ENCODE data around the gene WDR46. TPM values are rescaled to one million over a fixed set of nuclear protein-coding genes. Genes with fewer than 3 reads are reported as not detected.

Gene WDR46
- total and polyA plus RNA-seq, 2 of the 13 experiments (the other 11 are each of a cell fraction or from before 2014, with no cell fraction given), result 47.4 to 105 TPM

GRCh38 chr6:33289784-33290315, 811 bp upstream of the WDR46 start (continued):
- 0 out of 2 replicates have a peak, but pooled peaks have one; percentile 12 for TF ChIP-seq ZNF607 (CRISPR knock-in tag; IDR thresholded peaks at IDR 0.05; ENCODE audit: borderline replicate concordance)
- no peak for TF ChIP-seq NFYC (CRISPR knock-in tag; IDR thresholded peaks at IDR 0.05)
- TF ChIP-seq ZNF562 (CRISPR knock-in tag; IDR thresholded peaks at IDR 0.05; ENCODE audit: borderline replicate concordance), result no peak
- TF ChIP-seq CREBL2 (CRISPR knock-in tag; IDR thresholded peaks at IDR 0.05; ENCODE audit: borderline replicate concordance), result peak; percentile 25; the same call in 1 of the 2 replicates
- 0 out of 2 replicates have a peak, but pooled peaks have one; percentile 6 for TF ChIP-seq KMT2A (CRISPR knock-in tag; IDR thresholded peaks at IDR 0.05)
- TF ChIP-seq IRF2 (CRISPR knock-in tag; IDR thresholded peaks at IDR 0.05), result 0 out of 2 replicates have a peak, but pooled peaks have one; percentile 9
- TF ChIP-seq, protein P1, sequence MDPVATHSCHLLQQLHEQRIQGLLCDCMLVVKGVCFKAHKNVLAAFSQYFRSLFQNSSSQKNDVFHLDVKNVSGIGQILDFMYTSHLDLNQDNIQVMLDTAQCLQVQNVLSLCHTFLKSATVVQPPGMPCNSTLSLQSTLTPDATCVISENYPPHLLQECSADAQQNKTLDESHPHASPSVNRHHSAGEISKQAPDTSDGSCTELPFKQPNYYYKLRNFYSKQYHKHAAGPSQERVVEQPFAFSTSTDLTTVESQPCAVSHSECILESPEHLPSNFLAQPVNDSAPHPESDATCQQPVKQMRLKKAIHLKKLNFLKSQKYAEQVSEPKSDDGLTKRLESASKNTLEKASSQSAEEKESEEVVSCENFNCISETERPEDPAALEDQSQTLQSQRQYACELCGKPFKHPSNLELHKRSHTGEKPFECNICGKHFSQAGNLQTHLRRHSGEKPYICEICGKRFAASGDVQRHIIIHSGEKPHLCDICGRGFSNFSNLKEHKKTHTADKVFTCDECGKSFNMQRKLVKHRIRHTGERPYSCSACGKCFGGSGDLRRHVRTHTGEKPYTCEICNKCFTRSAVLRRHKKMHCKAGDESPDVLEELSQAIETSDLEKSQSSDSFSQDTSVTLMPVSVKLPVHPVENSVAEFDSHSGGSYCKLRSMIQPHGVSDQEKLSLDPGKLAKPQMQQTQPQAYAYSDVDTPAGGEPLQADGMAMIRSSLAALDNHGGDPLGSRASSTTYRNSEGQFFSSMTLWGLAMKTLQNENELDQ (CRISPR knock-in tag; IDR thresholded peaks at IDR 0.05; ENCODE audit: borderline replicate concordance), result 0 out of 2 replicates have a peak, but pooled peaks have one; percentile 46
- TF ChIP-seq ZNF430 (CRISPR knock-in tag; IDR thresholded peaks at IDR 0.05), result 0 out of 2 replicates have a peak, but pooled peaks have one; percentile 70
- peak; percentile 85; the same call in 1 of the 2 replicates for TF ChIP-seq ZNF446 (CRISPR knock-in tag; IDR thresholded peaks at IDR 0.05)
- TF ChIP-seq SALL2 (CRISPR knock-in tag; IDR thresholded peaks at IDR 0.05), result 0 out of 2 replicates have a peak, but pooled peaks have one; percentile 44
- TF ChIP-seq HES4 (CRISPR knock-in tag; IDR thresholded peaks at IDR 0.05; ENCODE audit: borderline replicate concordance), result no peak
- TF ChIP-seq ESRRA (CRISPR knock-in tag; IDR thresholded peaks at IDR 0.05; ENCODE audit: low read depth), result no peak
- 0 out of 2 replicates have a peak, but pooled peaks have one; percentile 82 for TF ChIP-seq CAMTA2 (CRISPR knock-in tag; IDR thresholded peaks at IDR 0.05; ENCODE audit: borderline replicate concordance)
- TF ChIP-seq ZNF816 (CRISPR knock-in tag; IDR thresholded peaks at IDR 0.05; ENCODE audit: borderline replicate concordance), result 0 out of 2 replicates have a peak, but pooled peaks have one; percentile 30
- 0 out of 2 replicates have a peak, but pooled peaks have one; percentile 42 for TF ChIP-seq ZNF160 (CRISPR knock-in tag; IDR thresholded peaks at IDR 0.05)
- TF ChIP-seq ZNF432 (CRISPR knock-in tag; IDR thresholded peaks at IDR 0.05; ENCODE audit: borderline replicate concordance), result no peak
- no peak for TF ChIP-seq ZNF574 (CRISPR knock-in tag; IDR thresholded peaks at IDR 0.05)
- TF ChIP-seq NR0B2 (CRISPR knock-in tag; IDR thresholded peaks at IDR 0.05), result peak; percentile 56; the same call in 1 of the 2 replicates
- no peak for TF ChIP-seq ZNF775 (CRISPR knock-in tag; IDR thresholded peaks at IDR 0.05; ENCODE audit: borderline replicate concordance)
- TF ChIP-seq ZSCAN29 (CRISPR knock-in tag; conservative IDR thresholded peaks at IDR 0.05), result no peak
- peak; percentile 92 for TF ChIP-seq ZKSCAN1 (IDR thresholded peaks at IDR 0.05; ENCODE audit: low read length)
- 0 out of 2 replicates have a peak, but pooled peaks have one; percentile 1 for TF ChIP-seq DMAP1 (CRISPR knock-in tag; IDR thresholded peaks at IDR 0.05)
- TF ChIP-seq KDM5A (IDR thresholded peaks at IDR 0.05; ENCODE audit: borderline replicate concordance, low read length), result peak; percentile 61; the same call in 1 of the 2 replicates
- peak; percentile 41 for TF ChIP-seq SP4 (CRISPR knock-in tag; IDR thresholded peaks at IDR 0.05)
- no peak for TF ChIP-seq IRX3 (CRISPR knock-in tag; IDR thresholded peaks at IDR 0.05; ENCODE audit: borderline replicate concordance, low read depth)
